GM12864 (cell line): ENCODE data around the gene EXOC3L1.

Source experiments
- DNase-seq: peaks from one replicate; pipeline ENCODE4 v3.0.0-alpha.2; 2011; ENCODE audit warnings: low read depth
- H3K4me3 ChIP-seq: 2 replicates; pipeline ENCODE4 v1.5.1; 2011; ENCODE audit warnings: mild to moderate bottlenecking, low read depth, low read length, control low read depth
- TF ChIP-seq, protein P1 (sequence below): IDR thresholded peaks from 2 replicates; pipeline ENCODE4 v1.5.1; 2011; ENCODE audit warnings: low read depth, mild to moderate bottlenecking, moderate library complexity, low read length, control low read depth, inconsistent platforms; ENCODE audit errors: missing control alignments

EXOC3L1 gene

DNA sequence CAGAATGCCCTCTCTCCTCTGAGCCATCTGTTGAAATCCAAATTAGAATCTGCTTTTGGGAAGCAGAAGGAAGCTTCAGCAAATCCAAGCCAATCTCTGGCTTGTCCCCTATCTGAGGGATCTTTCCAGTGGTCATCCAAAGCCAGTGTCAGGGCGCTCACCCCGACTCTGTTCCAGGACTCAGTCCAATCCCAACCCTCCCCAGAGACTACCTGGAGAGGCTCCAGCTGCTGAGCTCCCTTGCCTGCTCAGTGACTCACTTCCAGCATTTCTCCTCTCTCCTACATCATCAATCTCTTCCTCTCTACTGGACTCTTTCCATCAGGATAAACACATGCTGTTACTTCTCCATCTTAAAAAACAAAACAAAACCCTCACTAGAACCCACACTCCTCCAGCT lies 8.6 kb downstream of the EXOC3L1 start:
- TF ChIP-seq, protein P1, sequence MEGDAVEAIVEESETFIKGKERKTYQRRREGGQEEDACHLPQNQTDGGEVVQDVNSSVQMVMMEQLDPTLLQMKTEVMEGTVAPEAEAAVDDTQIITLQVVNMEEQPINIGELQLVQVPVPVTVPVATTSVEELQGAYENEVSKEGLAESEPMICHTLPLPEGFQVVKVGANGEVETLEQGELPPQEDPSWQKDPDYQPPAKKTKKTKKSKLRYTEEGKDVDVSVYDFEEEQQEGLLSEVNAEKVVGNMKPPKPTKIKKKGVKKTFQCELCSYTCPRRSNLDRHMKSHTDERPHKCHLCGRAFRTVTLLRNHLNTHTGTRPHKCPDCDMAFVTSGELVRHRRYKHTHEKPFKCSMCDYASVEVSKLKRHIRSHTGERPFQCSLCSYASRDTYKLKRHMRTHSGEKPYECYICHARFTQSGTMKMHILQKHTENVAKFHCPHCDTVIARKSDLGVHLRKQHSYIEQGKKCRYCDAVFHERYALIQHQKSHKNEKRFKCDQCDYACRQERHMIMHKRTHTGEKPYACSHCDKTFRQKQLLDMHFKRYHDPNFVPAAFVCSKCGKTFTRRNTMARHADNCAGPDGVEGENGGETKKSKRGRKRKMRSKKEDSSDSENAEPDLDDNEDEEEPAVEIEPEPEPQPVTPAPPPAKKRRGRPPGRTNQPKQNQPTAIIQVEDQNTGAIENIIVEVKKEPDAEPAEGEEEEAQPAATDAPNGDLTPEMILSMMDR: no peak
- H3K4me3 ChIP-seq: no peak overlapping the region
- DNase-seq: no peak

DNA sequence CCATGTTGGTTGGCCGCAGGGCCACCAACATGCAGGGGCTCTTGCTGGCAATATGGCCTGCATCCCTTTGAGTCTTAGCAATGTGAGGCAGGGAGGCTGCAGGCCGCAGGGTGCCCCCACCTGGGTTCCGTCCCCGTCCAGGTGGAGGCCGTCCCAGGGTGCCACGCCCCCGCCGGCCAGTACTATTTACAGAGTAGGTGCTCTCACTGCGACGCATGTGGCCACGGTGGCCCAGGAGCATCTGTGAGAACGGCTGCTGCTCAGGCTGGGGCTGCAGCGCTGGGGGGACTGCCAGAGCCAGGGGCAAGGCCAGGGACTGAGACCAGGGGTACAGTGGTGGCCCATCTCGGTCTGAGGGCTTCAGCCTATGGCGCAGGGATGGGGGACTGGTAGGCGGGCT lies 9.8 kb downstream of the EXOC3L1 start:
- H3K4me3 ChIP-seq: no peak overlapping the region
- TF ChIP-seq, protein P1: no peak
- no peak for DNase-seq

DNA sequence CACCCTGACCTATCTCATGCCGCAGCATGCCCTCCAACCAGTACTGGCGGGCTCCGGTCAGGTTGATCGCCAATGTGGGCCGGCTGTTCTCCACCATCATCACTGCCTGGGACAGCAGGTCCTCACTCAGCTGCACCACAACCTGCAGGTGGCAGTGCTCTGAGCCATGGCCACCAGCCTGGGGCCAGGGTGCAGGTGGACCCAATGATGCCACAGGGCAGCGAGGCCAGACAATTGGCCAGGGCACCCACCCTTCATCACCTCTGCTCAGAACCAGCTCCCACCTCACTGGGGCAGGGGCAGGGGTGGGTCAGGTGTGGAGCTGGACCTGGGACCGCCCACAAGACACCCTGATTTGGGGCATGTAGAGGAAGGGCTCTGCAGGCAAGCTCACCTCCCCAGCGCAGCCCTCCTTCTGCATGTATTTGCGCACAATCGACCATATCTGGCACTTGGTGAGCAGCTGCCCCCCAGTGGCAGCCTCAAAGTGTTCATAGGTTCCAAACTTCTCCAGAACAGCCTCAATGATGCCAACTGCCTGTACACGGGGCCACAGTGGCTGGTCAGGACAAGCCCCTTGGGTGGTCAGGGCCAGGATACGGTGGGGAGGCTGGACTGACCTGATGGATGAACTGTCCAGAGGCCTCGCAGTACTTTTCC lies 10.4 kb downstream of the EXOC3L1 start:
- TF ChIP-seq, protein P1: peak; percentile 28
- no peak for DNase-seq
- no peak overlapping the region for H3K4me3 ChIP-seq

DNA sequence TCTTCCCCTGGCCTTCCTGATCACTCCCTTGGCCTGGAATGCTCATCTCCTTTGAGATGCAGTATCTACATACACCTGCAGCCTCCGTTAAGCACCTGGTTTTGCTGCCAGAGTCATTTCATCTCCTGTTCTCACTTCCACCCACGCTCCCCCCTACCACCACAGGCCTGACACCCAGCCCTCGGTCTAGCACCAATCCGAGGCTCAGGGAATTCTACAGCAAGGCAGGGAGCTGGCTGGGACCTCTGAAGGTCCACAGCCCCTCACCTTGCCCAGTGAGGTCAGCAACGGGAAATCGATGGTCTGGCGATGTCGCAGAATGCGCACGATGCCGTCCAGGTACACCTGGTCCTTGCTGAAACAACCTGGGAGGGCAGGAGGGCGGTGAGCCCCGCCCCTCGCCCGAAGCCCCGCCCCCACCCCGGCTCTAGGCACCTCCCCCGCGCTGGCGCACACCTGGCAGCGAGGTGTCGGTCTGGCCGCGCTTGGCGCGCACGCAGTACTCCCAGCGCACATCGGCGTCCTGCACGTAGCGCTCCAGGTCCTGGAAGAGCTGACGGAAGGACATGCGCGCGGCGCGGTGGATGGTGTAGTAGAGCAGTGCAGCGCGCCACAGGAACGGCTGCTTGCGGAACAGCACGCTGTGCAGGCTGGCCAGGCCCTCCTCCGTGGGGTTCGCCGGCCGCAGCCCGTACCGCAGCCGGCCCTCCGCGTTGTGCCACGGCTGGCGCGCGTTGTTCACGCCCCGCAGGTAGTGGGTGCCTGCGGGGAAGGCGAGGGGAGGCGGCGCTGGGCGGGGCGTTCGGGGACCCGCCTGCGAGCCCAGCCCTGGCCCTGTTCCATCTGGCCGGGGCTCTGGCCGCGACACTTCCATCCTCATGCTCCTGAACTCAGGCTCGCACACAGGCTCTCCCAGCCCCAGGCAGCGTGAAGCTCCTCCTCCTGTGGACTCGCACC lies 11.9 kb downstream of the EXOC3L1 start:
- H3K4me3 ChIP-seq: peak overlapping the region; percentile 48
- no peak for DNase-seq
- TF ChIP-seq, protein P1: peak; percentile 25

DNA sequence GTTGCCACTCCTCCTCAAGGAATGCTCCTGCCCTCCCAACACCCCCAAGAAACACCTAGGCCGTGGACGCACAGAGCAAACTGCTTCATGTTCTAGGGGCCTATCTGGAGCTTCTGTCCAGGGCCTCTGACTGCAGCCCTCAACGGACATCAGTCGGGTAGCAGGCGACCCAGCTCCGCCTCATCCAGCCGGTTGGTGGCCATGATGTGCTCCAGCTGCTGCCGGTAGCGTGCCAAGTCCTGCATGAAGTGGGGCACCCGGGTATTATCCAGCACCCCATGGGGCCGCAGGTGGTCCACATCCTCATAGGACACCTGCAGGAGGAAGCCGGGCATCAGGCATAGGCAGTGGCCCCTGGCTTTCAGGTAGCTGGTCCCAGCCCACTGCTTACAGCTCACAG lies 13.3 kb downstream of the EXOC3L1 start:
- TF ChIP-seq, protein P1: no peak
- no peak for DNase-seq
- H3K4me3 ChIP-seq: no peak overlapping the region

DNA sequence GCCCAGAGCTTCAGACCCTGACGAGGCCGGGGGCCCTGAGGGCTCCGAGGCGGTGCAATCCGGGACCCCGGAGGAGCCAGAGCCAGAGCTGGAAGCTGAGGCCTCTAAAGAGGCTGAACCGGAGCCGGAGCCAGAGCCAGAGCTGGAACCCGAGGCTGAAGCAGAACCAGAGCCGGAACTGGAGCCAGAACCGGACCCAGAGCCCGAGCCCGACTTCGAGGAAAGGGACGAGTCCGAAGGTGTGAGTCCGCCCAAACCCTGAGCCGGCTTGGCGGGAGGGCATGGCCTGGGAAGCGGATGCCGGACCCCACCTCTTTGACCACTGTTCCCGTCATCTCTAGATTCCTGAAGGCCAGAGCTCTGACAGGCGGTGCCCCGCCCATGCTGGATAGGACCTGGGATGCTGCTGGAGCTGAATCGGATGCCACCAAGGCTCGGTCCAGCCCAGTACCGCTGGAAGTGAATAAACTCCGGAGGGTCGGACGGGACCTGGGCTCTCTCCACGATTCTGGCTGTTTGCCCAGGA lies 15.2 kb downstream of the EXOC3L1 start:
- TF ChIP-seq, protein P1: no peak
- DNase-seq: no peak
- H3K4me3 ChIP-seq: peak overlapping the region; percentile 49
